Effector CD4-positive, alpha-beta T cell (primary cell): ENCODE data around the gene IGDCC3.

Source experiments
- DNase-seq: peaks from one replicate; pipeline ENCODE4 v3.0.0-alpha.2; 2020

The IGDCC3 gene

DNA sequence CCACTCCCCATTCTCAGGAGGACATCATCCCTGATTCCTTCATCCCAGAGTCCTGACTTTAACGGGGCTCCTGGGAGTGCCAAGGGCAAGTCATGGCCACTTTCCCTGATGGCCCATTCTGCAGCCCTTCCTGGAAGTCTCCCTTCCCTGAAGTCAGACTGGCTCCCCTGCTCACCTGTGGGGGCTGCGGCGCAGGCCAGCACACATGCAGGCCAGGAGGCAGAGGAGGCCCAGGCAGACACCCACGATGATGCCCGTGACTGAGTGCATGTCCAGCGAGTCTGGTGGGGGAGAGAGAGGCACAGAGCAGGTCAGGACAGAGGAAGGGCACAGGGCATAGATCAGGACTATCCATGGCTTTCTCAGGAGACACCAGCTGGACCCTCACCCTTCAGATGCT, 8.6 kb upstream of the IGDCC3 start:
- no peak for DNase-seq

DNA sequence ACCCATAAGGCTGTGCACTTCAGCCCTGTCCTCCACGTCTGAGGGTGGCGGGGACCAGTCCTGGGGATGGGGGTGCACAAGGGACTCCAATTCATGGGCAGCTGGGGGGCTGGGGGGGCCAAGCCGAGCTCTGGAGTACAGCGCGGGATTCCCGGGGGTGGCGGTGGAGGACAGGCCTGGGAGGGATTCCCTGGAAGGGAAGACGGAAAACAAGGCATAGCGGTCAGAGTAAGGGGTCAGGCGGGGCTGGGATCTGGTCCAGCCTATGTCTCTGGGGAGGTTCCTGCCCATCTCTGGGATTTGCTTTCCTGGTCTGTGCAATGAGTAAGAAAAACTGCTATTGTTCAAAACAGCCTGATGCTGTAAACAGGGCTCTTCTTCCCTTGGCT, 8.1 kb upstream of the IGDCC3 start:
- DNase-seq, result no peak

DNA sequence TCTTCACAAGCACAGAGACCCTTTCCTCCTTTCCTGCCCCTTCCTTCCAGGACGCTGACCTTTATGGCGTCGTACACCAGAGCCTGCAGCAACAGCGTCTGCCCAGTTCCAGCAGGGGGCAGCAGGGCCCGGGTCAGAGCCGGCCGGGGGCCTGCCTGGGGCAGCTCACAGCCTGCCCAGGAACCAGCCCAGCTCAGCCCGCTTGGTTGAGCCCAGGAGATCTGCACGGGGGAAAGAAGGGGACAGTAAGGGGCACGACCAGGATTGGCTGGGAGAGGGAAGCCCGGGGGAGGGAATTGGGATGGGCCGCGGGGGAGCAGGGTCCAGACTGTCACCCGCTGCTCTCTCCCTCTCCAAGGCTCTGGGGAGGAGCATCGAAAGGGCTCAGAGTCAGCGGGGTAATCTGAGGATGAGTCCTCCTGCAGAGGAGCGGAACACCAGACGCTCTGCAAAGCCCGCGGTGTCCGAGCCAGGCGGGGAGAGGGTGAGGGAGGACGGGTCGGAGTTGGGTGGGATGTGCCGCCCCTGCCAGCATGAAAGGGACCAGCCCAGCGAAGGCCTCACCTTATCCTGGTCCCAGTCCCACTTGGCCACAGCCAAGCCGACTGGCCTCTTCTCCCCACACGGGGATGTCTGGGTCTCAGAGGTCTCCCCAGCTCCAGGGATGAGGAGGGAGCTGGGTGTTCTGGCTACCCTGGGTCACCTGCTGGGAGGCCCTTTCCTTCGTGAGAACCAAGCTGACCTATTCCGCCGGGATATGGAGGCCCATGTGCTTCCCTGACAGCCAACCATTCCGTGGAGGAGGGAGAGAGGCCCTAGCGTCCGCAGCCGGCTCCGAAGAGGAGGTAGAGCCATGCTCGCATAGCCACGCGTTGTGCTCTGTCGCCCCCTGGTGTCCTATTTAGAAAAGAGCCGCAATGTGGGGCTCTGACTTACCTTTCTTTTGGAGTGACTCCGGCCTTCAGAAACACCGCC, 7.4 kb upstream of the IGDCC3 start:
- DNase-seq, result peak; percentile 79

DNA sequence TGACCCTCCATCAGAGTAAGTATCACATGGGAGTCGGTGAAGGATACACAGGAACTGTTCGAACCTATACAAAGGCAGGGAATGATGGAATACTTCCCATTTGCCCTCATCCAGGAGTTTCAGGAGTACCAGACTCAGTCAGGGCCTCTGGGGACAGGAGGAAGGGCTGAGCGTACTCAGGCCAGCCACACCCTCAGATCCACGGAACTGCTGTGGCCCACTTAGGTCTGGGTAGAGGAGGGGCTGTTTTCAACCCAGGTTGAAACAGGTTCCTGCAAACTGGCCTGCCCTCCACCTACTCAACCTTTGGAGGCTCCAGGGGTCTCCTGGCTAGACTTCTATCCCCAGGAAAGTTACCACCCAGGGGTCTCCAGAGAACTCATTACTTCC, 6.7 kb upstream of the IGDCC3 start:
- no peak for DNase-seq

DNA sequence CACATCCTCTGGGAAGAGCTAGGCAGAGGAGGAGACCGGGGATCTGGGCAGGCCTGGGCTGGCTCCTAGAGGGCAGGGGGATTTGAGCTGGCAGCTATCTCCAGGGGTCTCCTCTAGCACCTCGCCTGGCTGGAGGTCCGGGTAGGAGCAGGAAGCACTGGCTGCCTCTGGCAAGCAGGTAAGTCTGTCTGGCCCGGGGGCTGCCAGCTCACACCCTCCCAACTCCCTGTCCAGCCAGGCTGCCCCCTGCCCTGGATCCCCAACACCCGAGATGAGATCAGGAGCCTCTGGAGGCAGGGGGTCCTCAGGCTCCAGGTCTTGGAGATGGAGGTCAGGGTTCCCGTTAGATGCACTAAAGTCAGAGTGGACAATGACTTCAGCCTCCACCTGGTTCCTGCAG, 6.2 kb upstream of the IGDCC3 start:
- DNase-seq, result no peak

DNA sequence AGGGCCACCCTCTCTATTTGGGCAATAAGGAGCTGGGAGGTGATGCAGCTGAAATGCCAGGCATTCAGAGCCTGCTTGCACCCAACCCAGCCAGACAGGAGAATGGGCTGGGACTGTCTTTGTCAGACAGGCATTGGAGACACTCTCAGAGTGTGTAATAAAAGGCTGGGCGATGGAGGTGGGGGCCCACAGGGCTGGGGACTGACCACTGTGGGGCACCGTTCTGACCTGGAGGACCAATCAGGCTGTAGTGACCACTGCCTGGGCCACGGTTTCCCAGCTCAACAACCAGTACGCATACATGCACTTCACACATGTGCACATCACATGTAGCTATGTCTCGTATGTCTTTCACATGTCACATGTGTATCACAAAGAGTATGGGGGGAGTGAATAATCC, 5.7 kb upstream of the IGDCC3 start:
- no peak for DNase-seq

DNA sequence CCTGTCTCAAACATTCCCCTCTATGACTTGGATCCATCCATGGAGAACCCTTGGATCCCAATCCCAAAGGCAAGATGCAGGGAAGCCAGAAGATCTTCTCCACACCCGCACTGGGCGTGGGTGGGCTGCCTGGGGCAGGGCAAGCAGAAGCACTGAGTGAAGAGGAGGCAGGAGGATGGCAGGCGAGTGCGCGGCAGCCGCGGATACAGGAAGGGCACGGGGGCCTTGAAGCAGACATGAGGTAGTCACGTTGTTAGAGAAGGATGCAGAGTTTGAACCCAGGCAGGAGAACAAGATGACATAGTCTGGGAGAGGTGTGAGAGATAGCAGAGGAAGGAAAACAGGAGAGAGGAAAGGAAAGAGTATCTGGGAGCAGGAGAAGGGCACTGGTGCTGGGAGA, 5.1 kb upstream of the IGDCC3 start:
- DNase-seq, result no peak

DNA sequence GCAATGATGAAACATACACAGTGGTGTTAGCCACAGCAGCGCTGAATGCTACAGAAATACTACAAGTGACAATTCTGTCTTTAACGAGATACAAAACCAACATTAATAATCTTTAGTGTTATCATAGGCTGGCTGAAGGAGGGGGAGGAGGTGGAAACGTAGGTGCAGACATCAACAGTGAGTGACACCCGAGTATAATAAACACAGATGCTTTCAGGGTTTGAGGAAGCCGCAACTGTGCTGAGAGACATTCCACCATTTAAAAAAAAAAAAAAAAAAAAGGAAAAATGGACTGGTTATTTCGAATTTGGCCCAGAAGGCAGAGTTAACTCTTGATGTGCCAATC, 4.3 kb upstream of the IGDCC3 start:
- no peak for DNase-seq

DNA sequence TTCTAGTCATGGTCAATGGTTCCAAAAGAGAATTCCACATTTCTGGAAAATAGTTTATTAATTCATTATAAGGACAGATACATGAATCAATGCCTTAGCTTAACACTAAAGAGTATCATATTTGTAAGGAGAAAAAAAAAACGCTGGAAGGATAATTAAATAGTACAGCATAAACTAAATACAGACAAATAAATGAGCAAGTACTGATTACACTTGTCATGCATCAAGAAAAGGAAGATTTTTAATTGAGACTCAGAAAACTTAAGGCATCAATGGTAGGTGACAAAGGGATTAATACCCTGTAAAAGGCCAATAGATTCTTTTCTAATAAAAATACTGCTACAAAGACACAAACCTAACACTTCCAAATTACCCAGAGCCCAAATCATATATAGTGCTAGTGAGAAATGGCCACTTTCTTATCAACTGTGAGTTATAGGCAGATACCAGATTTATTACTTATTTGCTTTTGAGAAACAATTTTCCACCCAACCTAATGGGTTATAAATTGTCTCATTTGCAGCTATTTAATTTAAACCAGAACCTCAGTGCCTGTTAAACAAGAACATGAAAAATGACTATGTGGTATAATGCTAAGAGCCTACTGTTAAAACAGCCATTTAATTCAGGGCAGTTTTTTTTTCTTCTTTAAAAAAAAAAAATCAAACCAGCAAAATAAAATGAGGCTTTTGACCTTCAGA, 3.8 kb upstream of the IGDCC3 start:
- DNase-seq, result no peak

DNA sequence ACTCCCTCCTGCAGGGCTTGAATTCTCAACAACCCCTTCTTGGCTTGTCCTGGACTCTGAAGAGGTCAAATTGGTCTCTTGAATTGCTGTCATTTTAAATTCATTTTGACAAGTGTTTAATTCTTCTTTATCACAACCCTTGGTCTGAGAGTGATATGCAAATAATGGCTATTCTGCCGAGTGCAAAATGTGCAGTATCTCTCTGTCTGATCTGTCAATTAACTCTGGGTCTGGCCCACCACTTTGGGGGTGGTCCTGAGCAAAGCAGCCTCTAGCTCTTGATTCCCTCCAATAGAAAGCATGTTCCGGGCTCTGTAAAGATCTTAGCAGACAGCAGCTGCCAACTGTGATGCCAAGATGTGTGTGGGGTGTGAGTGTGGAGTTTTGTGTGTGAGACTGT, 2.2 kb upstream of the IGDCC3 start:
- no peak for DNase-seq

DNA sequence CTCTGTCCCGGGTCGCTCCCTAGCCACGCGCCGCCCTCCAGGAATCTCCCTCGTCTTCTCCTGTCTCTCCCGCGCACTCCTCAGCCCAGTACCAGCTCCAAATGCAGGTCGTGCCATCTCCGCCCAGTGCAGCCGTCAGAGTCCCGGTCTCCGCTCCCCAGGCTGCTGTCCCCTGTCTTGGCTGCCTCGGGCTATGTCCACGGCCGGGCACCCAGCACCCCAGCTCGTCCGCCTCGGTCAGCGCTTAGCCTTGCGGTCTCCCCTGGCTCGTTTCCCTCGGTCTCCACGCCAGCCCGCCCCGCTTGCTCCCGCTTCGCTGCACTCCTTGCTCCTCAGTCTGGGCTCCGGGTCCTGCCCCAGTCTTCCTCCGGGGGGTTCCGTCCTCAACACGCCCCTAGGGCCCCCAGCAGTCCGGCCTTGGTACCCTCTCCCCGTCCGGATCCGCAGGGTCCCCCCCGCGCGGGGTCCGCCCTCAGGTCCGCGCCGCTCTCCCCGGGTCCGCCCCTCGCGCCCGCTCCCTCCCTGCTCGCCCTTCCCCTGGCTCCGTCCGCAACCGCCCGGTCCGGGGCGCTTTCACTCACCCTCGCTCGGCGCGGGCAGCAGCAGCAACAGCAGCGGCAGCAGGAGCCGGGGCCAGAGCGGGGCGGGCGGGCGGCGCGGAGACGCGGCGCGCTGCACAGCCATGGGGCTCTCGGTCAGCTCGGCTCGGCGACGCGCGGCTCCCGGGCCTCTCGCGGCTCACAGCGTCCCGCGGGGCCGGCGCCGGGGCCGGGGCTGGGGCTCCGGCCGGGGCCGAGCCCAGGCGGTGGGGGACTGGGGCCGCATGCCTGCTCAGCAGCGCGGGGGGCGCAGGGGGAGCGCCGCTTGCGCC, 462 bp downstream of the IGDCC3 start:
- DNase-seq, result no peak

DNA sequence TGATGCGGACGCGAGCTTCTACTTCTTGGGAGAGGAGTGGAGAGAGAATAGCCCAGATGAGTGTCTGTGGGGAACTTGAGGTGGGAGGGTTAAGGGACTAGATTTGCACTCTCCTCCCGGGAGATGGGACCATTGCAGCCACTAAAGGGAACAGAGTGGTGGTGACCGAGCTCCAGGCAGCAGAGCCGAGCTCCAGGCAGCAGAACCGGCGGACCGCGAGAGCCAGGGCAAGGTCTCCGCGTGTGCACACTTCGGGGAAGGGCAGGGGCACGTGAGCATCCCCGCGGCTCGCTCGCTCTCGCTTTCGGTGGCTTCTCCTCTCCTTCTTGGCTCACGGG, 1.1 kb downstream of the IGDCC3 start:
- DNase-seq, result no peak

DNA sequence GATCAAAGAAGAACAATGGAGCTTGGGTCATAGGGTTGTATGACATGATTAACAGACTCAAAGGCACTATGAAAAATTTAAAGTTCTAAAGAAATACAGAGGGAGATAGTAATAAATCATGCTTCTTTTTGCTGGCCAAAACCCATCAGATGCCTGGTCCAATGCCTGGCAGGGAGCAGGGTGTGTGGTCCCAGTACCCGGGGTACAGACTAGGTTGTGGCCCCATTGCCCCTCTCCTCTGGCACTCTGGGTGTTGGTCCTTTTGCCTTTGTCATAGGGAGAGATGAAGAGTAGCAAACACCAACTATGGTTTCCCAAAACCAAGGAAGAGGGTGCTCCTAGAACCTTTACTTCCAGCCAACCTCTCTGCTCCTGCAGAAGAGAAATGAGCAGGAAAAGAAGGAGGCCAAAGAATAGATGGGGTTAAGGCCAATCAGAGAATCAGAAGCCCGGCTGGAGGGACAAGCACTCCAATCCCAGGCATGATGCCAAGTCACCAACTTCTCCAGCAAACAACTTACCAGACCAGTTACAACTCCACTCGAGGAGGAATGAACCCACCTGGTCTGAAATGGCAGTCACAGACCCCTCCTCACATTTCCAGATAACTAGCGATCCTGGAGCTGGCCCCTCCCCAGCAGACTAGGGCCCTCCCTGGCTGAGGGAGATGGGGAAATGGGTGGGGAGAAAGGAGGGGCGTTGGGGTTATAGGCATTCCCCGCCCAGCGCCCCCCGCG, 1.8 kb downstream of the IGDCC3 start:
- DNase-seq, result no peak

DNA sequence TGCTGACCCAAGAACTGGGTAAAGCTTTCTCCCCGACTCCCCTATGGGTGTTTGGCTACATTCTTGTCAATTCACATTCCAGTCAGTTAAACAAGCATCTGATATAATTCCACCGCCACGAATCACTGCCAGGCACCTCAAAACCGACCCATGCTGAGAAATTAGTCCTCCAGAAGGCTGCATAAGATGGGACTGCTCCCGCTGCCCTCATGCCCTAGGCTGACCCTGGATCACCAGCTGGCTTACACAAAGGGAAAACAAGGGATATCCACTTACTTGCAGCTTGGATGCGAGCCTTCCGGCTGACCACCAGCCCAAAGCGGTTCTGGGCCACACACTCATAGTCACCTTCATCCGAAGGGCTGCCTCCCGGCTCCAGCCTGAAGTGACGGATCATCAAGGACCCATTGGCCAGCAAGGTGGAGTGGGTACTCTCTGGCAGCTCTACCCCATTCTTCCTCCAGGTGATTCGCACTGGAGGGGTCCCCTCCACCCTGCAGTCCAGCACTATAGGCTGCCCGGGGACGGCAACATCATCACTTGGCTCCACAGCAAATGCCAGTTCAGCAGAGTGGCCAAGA, 2.9 kb downstream of the IGDCC3 start:
- DNase-seq, result no peak

DNA sequence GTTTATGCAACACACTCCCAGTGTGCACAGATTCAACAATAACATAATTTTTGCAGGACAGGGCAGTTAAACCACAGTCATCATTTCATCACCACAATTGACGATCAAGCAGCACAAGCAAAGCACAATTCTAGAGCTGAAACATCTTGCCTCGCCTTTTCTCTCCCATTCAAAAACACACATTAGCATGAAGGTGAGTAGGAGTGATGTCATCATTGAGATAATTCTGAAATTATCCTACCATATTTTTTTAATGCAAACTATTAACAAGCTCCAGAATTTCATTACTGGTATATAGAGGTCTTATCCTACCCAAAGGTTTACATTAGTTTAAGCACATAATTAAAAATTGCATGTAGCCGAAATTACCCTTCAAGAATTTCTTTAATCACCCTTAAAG, 3.5 kb downstream of the IGDCC3 start:
- no peak for DNase-seq

DNA sequence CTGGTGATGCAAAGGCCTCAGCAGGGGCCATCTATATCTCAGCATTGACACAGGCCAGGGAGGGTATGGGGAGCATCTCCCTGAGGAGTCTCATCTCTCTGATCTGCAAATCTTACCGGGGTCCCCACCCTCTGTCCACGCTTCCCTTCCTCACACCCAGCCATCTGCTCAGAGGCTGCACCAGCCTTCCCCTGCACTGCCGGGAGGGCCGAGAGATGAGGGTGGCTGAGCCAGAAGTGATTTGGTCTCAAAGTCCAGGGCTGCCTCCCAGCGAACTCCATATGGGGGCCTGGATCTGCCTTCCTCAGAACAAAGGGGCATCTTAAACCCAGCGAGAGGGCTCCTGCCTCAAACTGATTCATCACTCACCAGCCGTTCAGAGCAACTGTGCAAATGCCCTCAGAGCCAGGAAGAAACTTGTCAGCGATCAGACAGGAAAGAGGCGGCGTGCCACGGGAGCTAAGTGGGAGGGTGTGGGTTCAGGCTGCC, 4.6 kb downstream of the IGDCC3 start:
- no peak for DNase-seq

DNA sequence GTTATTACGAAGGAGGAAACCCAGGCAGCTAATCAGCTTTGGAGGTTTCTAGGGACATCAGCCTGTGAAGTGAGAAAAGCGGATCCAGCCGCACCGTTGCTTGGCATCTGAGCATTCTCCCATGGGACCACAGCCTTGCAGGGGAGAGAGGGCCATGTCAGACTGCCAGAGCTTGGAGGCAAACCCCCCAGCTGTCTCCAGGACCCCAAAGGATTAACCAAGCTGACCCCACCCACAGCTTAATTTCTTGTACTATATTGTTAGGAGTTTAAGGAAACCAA, 5.1 kb downstream of the IGDCC3 start:
- DNase-seq, result no peak

DNA sequence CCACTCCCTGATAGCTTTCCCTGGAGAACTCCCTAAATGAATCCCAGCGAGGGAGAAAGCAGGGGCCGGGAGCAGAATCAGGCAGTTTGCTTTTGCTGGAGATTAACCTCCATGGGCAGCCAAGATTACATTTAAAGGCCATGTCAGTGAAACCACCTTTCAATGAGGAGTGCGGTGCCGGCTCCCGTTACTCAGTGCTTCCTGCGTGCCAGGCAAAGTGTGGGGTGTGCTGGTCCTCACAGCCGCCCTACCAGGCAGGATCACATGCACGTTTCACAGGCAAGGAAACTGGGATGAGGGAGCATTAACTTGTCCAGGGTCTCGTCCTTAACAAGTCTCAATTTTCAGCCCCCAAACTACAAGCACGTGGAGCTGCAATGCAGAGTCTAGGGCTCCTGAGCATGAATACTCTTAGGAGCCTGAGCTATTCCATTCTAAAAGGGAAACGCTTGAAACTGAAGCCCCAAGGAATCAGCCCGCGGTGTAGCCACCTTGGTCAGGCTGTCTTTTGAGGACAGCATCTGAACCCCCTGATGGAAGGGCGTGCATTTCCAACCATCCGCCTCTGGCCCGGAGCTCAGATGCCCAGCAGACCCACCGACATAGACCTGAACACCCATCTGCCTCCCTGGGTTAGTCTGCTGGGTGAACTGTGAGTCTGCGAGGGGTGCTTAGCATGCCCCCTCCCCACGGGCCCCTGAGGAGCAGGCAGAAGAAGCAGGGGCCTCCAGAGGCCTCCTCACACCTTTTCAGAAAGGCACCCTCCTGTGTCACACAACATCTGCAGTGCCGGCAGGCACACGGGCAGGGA, 5.6 kb downstream of the IGDCC3 start:
- DNase-seq, result no peak

DNA sequence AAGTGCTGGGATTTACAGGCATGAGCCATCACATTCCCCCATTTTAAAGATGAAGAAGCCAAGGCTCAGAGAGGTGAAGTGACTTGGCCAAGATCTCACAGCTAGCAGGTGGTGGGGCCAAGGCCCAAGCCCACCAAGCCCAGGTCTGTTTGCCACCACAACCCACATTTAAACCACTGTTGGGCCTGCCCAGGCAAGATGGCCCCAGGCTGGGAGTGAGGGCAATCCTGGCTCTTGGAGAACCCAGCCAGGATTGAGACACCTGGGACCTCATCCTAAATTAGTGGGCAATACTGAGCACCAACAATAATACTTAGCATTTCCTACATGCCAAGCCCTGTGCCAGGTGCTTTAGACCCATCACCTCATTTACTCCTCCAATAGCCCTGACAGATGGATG, 6.9 kb downstream of the IGDCC3 start:
- no peak for DNase-seq

DNA sequence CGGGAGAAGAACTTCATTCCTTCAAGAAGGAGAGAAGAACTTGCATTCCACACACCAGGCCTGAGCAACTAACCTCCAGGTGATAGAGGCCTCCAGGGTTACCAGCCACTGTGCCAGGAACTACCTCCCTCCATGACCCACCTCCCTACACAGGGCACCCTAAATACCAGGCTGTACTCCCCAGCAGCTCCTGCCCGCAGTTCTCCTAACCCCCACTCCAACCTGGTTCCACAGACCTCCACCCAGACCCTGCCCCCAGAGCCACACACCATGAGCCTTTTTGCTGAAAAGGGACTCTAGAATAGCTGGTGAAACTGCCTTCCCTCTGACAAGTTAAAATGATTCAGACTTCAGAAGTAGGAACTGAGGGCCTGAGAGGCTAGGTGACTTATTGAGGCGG, 8.2 kb downstream of the IGDCC3 start:
- DNase-seq, result no peak

DNA sequence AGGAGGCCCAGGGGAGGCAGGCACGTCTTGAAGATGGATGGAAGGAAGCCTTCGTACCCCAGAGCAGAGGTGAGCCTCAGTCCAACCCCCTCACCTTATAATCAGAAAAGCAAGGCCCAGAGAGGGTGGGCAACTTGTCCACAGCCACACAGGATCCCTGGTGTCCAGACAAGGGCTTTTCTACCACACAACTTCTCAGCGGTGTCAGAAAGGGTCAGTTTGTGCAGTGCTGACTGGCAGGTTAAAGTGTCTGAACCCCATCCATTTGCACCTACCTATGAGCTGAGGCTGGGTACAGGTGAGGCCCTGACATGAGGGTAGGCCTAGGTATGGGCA, 8.6 kb downstream of the IGDCC3 start:
- DNase-seq, result no peak
